K562 (cell line): Measurements from ENCODE around the gene EVL. TPM values are rescaled to one million over a fixed set of nuclear protein-coding genes. Genes with fewer than 3 reads are reported as not detected.

ENCODE experiments used
- ATAC-seq: fragments of 200-7000 bp; cut with Tn5 transposase; 3 replicates; pipeline ENCODE4 v1.9.1; 2020; ENCODE audit warnings: moderate library complexity
- BruUV-seq: library from RNA; stranded (reverse); fragments of 400-500 nt; replicated peaks from 2 replicates; lab custom pipeline; 2021; lab: Mats Ljungman, UMichigan
- CTCF ChIA-PET: fragments of 300-600 bp; formaldehyde crosslinking; extraction: SDS; loops from one replicate; lab custom pipeline; 2021; ENCODE audit warnings: low intra/inter-chr PET ratio; lab: Yijun Ruan, JAX
- POLR2A ChIA-PET: fragments of 300-600, 350-650 bp; sonication (Branson Sonifier 250); formaldehyde crosslinking; extraction: SDS; loops from one replicate; lab custom pipeline; 2021; ENCODE audit warnings: antibody characterized with exemption, inconsistent platforms; lab: Yijun Ruan, JAX
- DNase-seq, 4 experiments: peaks; one replicate each; pipeline versions ENCODE4 v3.0.0 to v3.0.0-alpha.2; 2011 to 2018; ENCODE audit warnings: low spot score in 3 of 4, mixed read lengths in 3 of 4; ENCODE audit errors: extremely low read depth in 1 of 4
- FAIRE-seq: peaks from 2 replicates; lab custom pipeline; 2011; peaks lifted over from hg19 to GRCh38; lab: Jason Lieb, UNC
- H2AFZ ChIP-seq: 2 replicates; pipeline ENCODE4 v1.6.0; 2011; ENCODE audit warnings: low read depth, low read length, control low read depth, inconsistent platforms
- H3K27ac ChIP-seq: fragments of 200-600 bp; 3 replicates; pipeline ENCODE4 v1.8.0; 2011; ENCODE audit warnings: low read depth, mild to moderate bottlenecking, control low read depth, inconsistent platforms, low read length, moderate library complexity, mixed read lengths; ENCODE audit errors: extremely low read depth
- H3K27me3 ChIP-seq, 2 experiments: fragments of 300-600 bp in 1 of 2; 2 replicates in 1 of 2; 3 replicates in 1 of 2; pipeline versions ENCODE4 v1.6.0 to v1.8.0; 2011; ENCODE audit warnings: inconsistent platforms in 2 of 2, low read length in 2 of 2, mild to moderate bottlenecking in 1 of 2, mixed read lengths in 1 of 2, moderate library complexity in 1 of 2; ENCODE audit not compliant: control insufficient read depth in 2 of 2, insufficient read depth in 2 of 2
- H3K36me3 ChIP-seq: fragments of 300-600 bp; 3 replicates; pipeline ENCODE4 v1.8.0; 2011; ENCODE audit warnings: mild to moderate bottlenecking, low read length, inconsistent platforms; ENCODE audit not compliant: control insufficient read depth, insufficient read depth
- H3K4me1 ChIP-seq, 2 experiments: fragments of 200-600 bp in 1 of 2; replicated peaks in 1 of 2; 2 replicates in 1 of 2; 3 replicates in 1 of 2; pipeline versions ENCODE4 v1.5.1 to v1.8.0; 2011; ENCODE audit warnings: inconsistent platforms in 2 of 2, low read length in 2 of 2, mild to moderate bottlenecking in 1 of 2, mixed read lengths in 1 of 2, moderate library complexity in 1 of 2; ENCODE audit not compliant: control insufficient read depth in 2 of 2, insufficient read depth in 2 of 2
- H3K4me2 ChIP-seq: 2 replicates; pipeline ENCODE4 v1.6.1; 2011; ENCODE audit warnings: low read length, control low read depth, inconsistent platforms, mixed read lengths; ENCODE audit not compliant: insufficient read depth
- H3K4me3 ChIP-seq: fragments of 200-600 bp; sonication (generic), shearing (Covaris generic); 2 replicates; pipeline ENCODE4 v1.5.1; 2016; ENCODE audit warnings: control low read depth, inconsistent platforms
- H3K79me2 ChIP-seq: fragments of 200-600 bp; 3 replicates; pipeline ENCODE4 v1.8.0; 2011; ENCODE audit warnings: low read length, inconsistent platforms; ENCODE audit not compliant: control insufficient read depth, insufficient read depth
- H3K9ac ChIP-seq, 2 experiments: 2 replicates each; pipeline versions ENCODE4 v1.6.0 to v1.6.1; 2011; ENCODE audit warnings: low read depth in 2 of 2, low read length in 2 of 2, control low read depth in 1 of 2, inconsistent platforms in 1 of 2, mild to moderate bottlenecking in 1 of 2, mixed read lengths in 1 of 2; ENCODE audit not compliant: insufficient read depth in 1 of 2
- H3K9me1 ChIP-seq: one replicate; pipeline ENCODE4 v1.6.0; 2011; ENCODE audit warnings: inconsistent platforms, mild to moderate bottlenecking, low read length, moderate library complexity; ENCODE audit not compliant: control insufficient read depth, insufficient read depth
- H3K9me3 ChIP-seq: replicated peaks from 2 replicates; pipeline ENCODE4 v1.5.1; 2011; ENCODE audit warnings: low read depth, low read length, inconsistent platforms; ENCODE audit not compliant: control insufficient read depth, insufficient read depth
- H4K20me1 ChIP-seq: replicated peaks from 2 replicates; pipeline ENCODE4 v1.6.1; 2011; ENCODE audit warnings: low read length, inconsistent platforms, mixed read lengths; ENCODE audit not compliant: control insufficient read depth, insufficient read depth
- E2F3 ChIP-seq: fragments of 250-450 bp; sonication (Bioruptor Pico); IDR thresholded peaks from 2 replicates; pipeline ENCODE4 v1.4.0; 2020; ENCODE audit warnings: mild to moderate bottlenecking
- HNRNPL ChIP-seq: fragments of 200-400 bp; formaldehyde crosslinking; IDR thresholded peaks from 2 replicates; pipeline ENCODE4 v1.6.1; 2017; ENCODE audit warnings: low read depth, mild to moderate bottlenecking, low read length
- JUN ChIP-seq, 2 experiments: sonication (generic) in 1 of 2; formaldehyde crosslinking in 1 of 2; IDR thresholded peaks; 2 replicates each; pipeline versions ENCODE4 v1.6.1 to v1.8.0; 2012 to 2022; ENCODE audit warnings: borderline replicate concordance in 2 of 2, mild to moderate bottlenecking in 2 of 2, improper control_type of control experiment in 1 of 2, low read depth in 1 of 2, low read length in 1 of 2, missing genetic modification reagents in 1 of 2
- KLF16 ChIP-seq: IDR thresholded peaks from 2 replicates; pipeline ENCODE4 v1.6.1; 2016; ENCODE audit warnings: antibody characterized with exemption
- MTA2 ChIP-seq: fragments of 450-650 bp; IDR thresholded peaks from 2 replicates; pipeline ENCODE4 v1.6.1; 2016; ENCODE audit warnings: low read depth
- RBFOX2 ChIP-seq: fragments of 200-400 bp; formaldehyde crosslinking; IDR thresholded peaks from 2 replicates; pipeline ENCODE4 v1.6.1; 2017; ENCODE audit warnings: low read depth, mild to moderate bottlenecking, low read length, moderate library complexity
- RBM34 ChIP-seq: fragments of 200-400 bp; formaldehyde crosslinking; IDR thresholded peaks from 2 replicates; pipeline ENCODE4 v1.6.1; 2018; ENCODE audit warnings: low read length, borderline replicate concordance; ENCODE audit not compliant: insufficient read depth
- ZNF316 ChIP-seq: fragments of 450-650 bp; IDR thresholded peaks from 2 replicates; pipeline ENCODE4 v1.6.1; 2016
- ZNF354B ChIP-seq: fragments of 250-450 bp; sonication (Bioruptor Pico); IDR thresholded peaks from 2 replicates; pipeline ENCODE4 v1.4.0; 2020
- WGBS: fragments of 100-300 bp; shearing (Covaris generic); methylation state at CpG from one replicate; pipeline ENCODE4 v1.1.6; 2016; ENCODE audit warnings: low coverage, mixed read lengths; ENCODE audit not compliant: insufficient coverage; ENCODE audit errors: missing lambda C conversion rate; 5-methylcytosine and 5-hydroxymethylcytosine counted together
- in situ Hi-C: fragments of 300-500 bp; cut with MboI; formaldehyde crosslinking; loops from 4 replicates; pipeline ENCODE4 v1.15.0; 2018; ENCODE audit warnings: inconsistent platforms, mixed read lengths
- intact Hi-C: fragments of 100-400 bp; cut with micrococcal nuclease; formaldehyde crosslinking; loops from 2 replicates; pipeline ENCODE4 v1.14.2; 2022
- polyA plus RNA-seq, 8 experiments: library from polyadenylated mRNA; depleted of rRNA in 4 of 8; stranded (reverse) in 5 of 8; unstranded in 3 of 8; fragments of >200 nt; fragmentation: Nextera tagmentation in 2 of 8; fragmentation: Illumina TruSeq in 1 of 8; extraction: Ambion mirVana in 2 of 8; extraction: Trizol in 1 of 8; gene quantifications; 2 replicates each; pipeline versions ENCODE4 v1.2.1 to v1.2.3, GENCODE V29; 2011 to 2014; ENCODE audit warnings: inconsistent platforms in 1 of 8, missing spikeins in 1 of 8
- total RNA-seq, 7 experiments: library from RNA; depleted of rRNA in 6 of 7; stranded (reverse); fragments of >200 nt in 6 of 7; fragmentation: Illumina TruSeq in 2 of 7; extraction: Trizol in 2 of 7; gene quantifications; 2 replicates each; pipeline versions ENCODE4 v1.2.1 to v1.2.3, GENCODE V29; 2011 to 2021; ENCODE audit warnings: low replicate concordance in 1 of 7
- TF ChIP-seq, protein P1 (sequence below): fragments of 250-450 bp; sonication (Bioruptor Pico); IDR thresholded peaks from 2 replicates; pipeline ENCODE4 v1.5.0; 2021; ENCODE audit warnings: mild to moderate bottlenecking, moderate library complexity

The EVL gene
- total and polyA plus RNA-seq, 9 of the 15 experiments (the other 6 are each of a cell fraction or from before 2014, with no cell fraction given) = 2.9 to 43.4 (median 23.9) TPM

DNA sequence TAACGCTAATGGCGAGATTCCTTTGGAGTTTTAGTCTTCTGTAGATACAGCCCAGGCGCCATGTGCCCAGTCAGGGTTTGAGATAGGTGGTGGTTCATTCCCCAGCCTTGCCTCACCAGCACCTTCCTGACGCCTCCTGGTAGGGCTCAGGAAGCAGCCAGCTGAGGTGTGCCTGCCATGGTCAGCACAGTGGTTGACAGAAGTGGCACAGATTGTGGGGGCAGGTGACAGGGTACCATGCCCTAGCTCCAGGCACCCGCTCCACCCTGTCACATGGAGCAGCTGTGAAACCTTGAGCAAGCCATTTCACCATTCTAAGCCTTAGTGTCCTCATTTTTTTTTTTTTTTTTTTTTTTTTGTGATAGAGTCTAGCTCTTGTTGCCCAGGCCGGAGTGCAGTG, 45.6 kb downstream of the EVL start:
- no peak overlapping the region; a peak in 1 of 4 replicates for H3K9ac ChIP-seq
- no peak for FAIRE-seq
- POLR2A ChIA-PET = no interaction called here
- H3K4me3 ChIP-seq = no peak overlapping the region
- no peaks in the 10 kb centered on the region for H3K9me3 ChIP-seq
- peaks cover 2% of the 10 kb centered on the region; the same call in 2 of the 3 replicates for H3K79me2 ChIP-seq
- no peak overlapping the region for H3K27ac ChIP-seq
- ATAC-seq = no peak
- peaks cover 3% of the 10 kb centered on the region; the same call in 1 of the 3 replicates for H3K36me3 ChIP-seq
- no peak for DNase-seq
- CTCF ChIA-PET = no interaction called here
- no peak overlapping the region for H2AFZ ChIP-seq
- intact Hi-C loops = no loop called here
- peaks cover 18 to 19% of the 10 kb centered on the region in 2 experiments; a peak in 4 of 5 replicates for H3K4me1 ChIP-seq
- 91% methylated on average over 3 of the region's 6 CpGs for WGBS
- H3K27me3 ChIP-seq = no peaks in the 10 kb centered on the region
- no peak overlapping the region for H3K4me2 ChIP-seq
- no peaks in the 10 kb centered on the region; the same call in 1 of the 2 replicates for H4K20me1 ChIP-seq
- H3K9me1 ChIP-seq = no peaks in the 10 kb centered on the region
- in situ Hi-C loops = loop anchor here (10.0 kb wide), 1 partner anchor 126 kb away; no protein-coding TSS in a partner anchor
- BruUV-seq = no TSS peak
- no peak for TF ChIP-seq ZNF354B (CRISPR knock-in tag)
- TF ChIP-seq, protein P1, sequence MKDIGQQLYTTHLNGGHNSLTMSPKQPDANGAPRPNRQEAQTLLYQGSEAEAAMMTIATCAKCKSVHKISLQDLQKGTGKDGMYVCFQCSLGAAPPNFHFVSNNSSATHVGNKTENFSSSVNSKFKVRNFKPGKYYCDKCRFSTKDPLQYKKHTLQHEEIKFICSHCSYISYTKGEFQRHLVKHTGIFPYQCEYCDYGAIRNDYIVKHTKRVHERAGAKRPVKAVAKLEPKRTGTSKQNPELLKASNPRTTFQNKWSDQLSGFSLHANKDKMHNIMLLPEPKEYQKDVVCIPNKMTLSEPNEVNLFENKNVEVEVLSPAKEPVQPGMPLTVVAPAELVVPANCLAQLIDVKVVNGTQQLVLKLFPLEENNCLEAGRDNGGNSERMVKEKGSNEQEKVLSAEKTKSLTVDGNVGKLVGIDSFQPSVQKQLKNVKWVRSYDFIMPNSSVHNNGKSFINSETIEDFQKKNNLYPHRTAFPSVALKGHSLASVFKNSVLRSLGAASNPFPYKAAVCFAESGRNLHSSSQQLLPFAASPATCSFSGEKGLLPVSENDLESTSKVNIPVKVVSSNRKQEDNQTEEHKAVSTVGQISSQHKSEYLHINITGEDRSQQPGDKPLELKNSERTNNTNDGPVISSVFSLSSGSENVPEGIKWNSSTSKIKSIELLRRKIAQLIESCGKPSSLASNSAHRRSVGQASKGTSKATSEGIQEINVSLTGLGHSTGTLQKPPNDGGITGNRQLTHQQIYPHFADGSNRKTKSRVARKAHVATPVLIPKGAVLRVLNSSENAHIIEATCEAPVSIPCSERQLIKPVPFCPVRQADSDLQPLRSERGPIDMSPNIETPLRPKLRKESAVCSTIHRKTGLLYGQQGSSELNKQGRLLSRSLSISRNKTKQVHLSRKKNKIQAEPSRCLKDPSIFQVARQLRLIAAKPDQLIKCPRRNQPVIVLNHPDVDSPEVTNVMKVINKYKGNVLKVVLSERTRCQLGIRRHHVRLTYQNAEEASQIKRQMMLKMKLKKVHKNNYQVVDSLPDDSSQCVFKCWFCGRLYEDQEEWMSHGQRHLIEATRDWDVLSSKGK (CRISPR knock-in tag) = no peak
- TF ChIP-seq HNRNPL = no peak
- no peak for TF ChIP-seq ZNF316
- no peak for TF ChIP-seq E2F3 (CRISPR knock-in tag)
- TF ChIP-seq KLF16 = no peak
- no peak for TF ChIP-seq RBFOX2
- TF ChIP-seq MTA2 = no peak
- no peak for TF ChIP-seq RBM34
- TF ChIP-seq JUN (IDR thresholded peaks at IDR 0.05; ENCODE audit: borderline replicate concordance, low read depth, low read length) = no peak
- TF ChIP-seq JUN (CRISPR knock-in tag; IDR thresholded peaks at IDR 0.05; ENCODE audit: borderline replicate concordance) = no peak
